AG09309 (cell line): Measurements from ENCODE around the gene TFAP2A.

Source experiments
- DNase-seq: peaks from one replicate; pipeline ENCODE4 v3.0.0-alpha.2; 2010; ENCODE audit warnings: low read depth
- H3K4me3 ChIP-seq: 2 replicates; pipeline ENCODE4 v1.5.1; 2011; ENCODE audit warnings: mild to moderate bottlenecking, low read depth, low read length, moderate library complexity; ENCODE audit not compliant: control insufficient read depth
- TF ChIP-seq, protein P1 (sequence below): IDR thresholded peaks from 2 replicates; pipeline ENCODE4 v1.5.1; 2011; ENCODE audit warnings: mild to moderate bottlenecking, low read depth, low read length, inconsistent platforms; ENCODE audit not compliant: insufficient read depth, control insufficient read depth; ENCODE audit errors: missing control alignments

Gene TFAP2A

DNA sequence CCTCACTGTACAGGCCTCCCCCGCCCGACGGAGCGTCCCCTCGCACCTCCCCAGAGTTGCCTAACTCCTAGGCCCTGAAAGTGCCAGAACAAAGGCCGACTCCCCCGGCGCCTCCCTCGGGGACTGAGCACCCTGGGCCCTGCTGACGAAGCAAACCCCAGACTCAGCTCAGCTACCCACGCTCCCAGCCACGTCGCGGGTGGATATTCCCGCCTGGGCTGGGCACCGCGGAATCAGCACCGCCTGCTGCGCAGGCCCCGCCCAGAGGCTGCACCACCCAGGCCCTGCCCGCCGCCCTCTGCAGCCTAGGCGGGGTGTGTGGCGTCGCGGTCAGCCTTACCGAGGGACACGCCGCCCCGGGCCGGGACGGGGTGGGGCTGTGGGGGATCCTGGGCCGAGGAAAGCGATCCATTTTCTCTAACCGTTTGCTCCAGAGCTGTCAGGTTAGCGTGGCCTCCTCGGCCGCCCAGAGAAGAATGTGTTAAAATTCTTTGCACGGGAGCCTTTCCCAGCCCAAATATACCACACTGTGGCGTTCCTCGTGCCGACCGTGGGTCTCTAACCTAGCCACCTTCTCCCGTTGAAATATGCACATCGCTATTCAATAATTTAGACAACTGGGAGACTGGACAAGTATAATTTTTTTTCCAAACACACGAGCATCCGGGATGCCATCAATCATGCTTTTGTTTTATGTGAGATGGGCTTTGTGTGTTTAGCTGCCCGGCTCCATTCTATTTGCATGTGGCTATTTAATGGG is 31.4 kb downstream of the TFAP2A start:
- TF ChIP-seq, protein P1, sequence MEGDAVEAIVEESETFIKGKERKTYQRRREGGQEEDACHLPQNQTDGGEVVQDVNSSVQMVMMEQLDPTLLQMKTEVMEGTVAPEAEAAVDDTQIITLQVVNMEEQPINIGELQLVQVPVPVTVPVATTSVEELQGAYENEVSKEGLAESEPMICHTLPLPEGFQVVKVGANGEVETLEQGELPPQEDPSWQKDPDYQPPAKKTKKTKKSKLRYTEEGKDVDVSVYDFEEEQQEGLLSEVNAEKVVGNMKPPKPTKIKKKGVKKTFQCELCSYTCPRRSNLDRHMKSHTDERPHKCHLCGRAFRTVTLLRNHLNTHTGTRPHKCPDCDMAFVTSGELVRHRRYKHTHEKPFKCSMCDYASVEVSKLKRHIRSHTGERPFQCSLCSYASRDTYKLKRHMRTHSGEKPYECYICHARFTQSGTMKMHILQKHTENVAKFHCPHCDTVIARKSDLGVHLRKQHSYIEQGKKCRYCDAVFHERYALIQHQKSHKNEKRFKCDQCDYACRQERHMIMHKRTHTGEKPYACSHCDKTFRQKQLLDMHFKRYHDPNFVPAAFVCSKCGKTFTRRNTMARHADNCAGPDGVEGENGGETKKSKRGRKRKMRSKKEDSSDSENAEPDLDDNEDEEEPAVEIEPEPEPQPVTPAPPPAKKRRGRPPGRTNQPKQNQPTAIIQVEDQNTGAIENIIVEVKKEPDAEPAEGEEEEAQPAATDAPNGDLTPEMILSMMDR = no peak
- no peak for DNase-seq
- peak overlapping the region; percentile 35 for H3K4me3 ChIP-seq

DNA sequence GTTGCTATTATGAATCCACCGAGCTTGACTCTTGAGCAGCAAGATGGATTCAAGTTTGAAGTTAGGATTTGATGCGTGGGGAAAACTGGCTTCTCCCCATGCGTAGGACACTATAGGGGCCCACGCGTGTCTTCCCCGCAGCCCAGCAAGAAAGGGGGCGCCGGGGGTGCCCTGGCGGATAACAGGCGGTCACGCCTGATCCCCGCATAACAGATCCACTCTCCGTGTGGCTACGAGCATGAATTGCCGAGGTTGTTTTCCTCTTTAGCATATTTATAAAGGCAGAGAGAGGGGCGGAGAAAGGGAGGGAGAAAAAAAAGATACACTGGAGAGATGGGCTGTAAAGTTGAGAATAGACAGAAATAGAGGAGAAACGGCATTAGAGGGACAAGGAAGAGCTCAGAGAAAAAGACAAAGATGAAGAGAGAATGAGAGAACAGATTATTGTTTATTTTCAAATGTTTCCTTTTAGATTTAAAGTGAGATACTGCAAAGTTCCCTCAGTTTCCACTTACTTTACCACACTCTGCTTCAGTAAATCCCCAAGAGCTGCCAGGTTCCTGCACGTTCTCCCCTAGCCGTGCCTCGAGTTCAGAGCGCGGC is 32.0 kb downstream of the TFAP2A start:
- H3K4me3 ChIP-seq = peak overlapping the region; percentile 35
- TF ChIP-seq, protein P1 = no peak
- DNase-seq = no peak

DNA sequence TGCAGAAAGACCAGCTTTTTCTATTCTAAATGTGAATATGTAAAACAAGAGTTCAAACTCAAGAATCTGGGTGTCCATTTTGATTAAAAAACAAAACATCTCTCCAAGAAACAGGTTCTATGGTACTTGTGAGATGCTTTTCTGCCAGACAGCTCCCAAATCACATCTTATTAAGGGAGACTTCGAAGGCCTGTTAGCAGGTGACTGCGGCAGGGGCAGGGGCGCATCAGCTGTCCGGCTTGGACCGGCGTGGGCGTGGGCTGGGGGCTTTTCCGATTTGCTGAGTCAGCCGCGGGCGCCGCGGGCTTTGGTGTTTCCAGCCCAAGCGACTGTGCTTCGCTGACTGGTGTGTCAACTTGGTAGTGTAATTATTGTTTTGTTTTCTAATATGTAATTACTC is 32.6 kb downstream of the TFAP2A start:
- TF ChIP-seq, protein P1 = no peak
- DNase-seq = no peak
- no peak overlapping the region for H3K4me3 ChIP-seq

DNA sequence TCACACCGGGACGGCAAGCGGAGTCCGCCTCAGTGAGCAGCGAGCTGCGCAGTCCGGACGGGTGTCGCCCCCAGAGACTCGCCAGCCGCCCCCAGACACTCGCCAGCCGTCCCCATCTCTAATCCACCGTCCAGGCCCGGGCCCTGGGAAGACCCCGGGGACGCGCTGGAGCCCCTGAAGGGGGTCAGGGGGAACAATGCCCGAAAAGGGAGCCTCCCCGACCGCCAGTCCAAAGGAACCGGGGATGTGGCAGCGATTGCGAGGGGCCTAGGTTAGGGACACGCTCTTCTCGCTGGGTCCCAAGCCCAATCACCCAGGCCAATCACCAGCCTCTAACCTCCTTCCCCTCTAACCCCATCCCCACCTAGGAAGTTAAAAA is 33.1 kb downstream of the TFAP2A start:
- no peak for DNase-seq
- TF ChIP-seq, protein P1 = no peak
- no peak overlapping the region for H3K4me3 ChIP-seq

DNA sequence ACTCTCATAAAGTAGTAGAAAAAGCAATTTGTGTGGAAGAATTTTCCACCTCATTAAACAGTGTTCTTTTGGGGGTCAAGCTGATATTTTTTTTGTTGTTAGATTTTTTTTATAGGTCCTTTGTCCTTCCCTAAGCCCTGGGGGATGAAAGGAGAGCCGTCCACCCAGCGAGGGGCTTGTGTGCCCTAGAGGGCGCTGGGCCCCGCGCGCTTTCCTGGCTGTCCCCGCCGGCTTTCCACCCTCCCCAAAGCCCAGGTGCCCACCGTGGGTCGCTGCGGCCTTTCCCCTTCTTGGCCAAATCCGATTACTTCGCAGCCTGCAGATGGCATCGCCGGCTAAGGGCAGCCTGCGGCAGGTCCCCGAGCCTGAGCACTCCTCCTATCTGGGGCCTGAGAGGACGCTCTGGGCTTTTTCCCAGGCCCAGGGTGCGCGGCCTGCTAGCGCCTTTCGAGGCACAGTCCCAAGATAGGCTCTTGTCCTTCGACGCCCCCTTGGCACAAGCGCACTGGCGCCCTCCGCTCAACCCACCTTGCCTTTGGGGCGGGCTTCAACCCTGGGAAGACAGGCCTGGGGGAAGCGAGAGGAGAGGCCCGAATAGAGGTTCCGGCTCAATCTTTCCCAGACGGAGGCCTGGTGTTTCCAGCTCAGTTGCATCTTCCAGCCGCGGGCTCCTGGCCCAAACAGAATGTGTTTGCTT is 33.6 kb downstream of the TFAP2A start:
- no peak overlapping the region for H3K4me3 ChIP-seq
- DNase-seq = no peak
- TF ChIP-seq, protein P1 = no peak

DNA sequence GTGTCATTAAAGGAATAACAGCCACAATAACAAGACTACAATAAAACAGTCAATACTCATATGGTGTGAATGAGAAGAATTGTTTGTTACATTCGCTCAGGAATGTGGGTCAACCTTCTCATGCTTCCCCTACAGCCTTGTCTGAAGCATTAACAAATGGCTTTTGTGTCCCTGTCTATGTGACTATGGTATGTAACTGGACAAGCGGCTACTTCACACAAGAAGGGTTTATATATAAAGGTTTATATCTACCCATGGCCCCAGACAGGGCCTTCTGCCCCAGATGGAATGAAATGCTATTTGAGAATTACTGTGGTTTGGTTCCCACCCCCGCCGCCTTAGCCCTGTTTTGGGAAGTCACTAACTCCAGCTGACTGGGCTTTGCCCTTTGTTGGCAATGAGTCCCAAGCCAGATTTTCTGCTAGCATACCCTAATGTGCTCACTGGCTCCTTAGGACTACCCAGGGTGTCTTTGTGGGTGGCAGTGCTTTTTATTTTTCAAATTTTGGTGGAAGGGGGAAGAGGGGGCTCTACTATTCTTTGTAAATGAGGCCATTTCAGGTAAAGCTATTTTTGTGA is 39.4 kb downstream of the TFAP2A start:
- TF ChIP-seq, protein P1 = no peak
- DNase-seq = no peak
- H3K4me3 ChIP-seq = no peak overlapping the region
